Keratinocyte (primary cell): Measurements from ENCODE around the gene PRKCD.

Source experiments
- CTCF ChIP-seq, 3 experiments: IDR thresholded peaks in 1 of 3; conservative IDR thresholded peaks in 1 of 3; optimal IDR thresholded peaks in 1 of 3; 2 replicates in 2 of 3; 3 replicates in 1 of 3; pipeline versions ENCODE3 to v1.5.1; 2011; ENCODE audit warnings: low read length in 3 of 3, mild to moderate bottlenecking in 3 of 3, moderate library complexity in 2 of 3, control low read depth in 1 of 3, inconsistent platforms in 1 of 3; ENCODE audit not compliant: insufficient read depth in 2 of 3; ENCODE audit errors: extremely low read depth in 1 of 3
- EZH2 ChIP-seq: IDR thresholded peaks from one replicate; pipeline ENCODE4 v1.6.1; 2012; ENCODE audit warnings: inconsistent platforms, mild to moderate bottlenecking, low read length, moderate library complexity

GRCh38 chr3:53181528-53181927, 20.5 kb downstream of the PRKCD start:
- TF ChIP-seq CTCF (optimal IDR thresholded peaks at IDR 0.05 in 1 of 3, IDR thresholded peaks at IDR 0.05 in 1 of 3, conservative IDR thresholded peaks at IDR 0.05 in 1 of 3; ENCODE audit: extremely low read depth in 1 of 3, insufficient read depth in 2 of 3, low read length in 3 of 3) (no peak), EZH2 (no peak)
